PC-3 (cell line): Measurements from ENCODE around the gene NPB. TPM values are rescaled to one million over a fixed set of nuclear protein-coding genes. Genes with fewer than 3 reads are reported as not detected.
A peak's percentile ranks its signal among the peaks of the same experiment; 100 is the strongest.

Experiments
- ATAC-seq: fragments of 200-7000 bp; cut with Tn5 transposase; 2 replicates; pipeline ENCODE4 v1.9.1; 2020; ENCODE audit warnings: mild to moderate bottlenecking, moderate library complexity
- BruUV-seq: library from RNA; stranded (reverse); fragments of 400-500 nt; replicated peaks from 2 replicates; lab custom pipeline; 2021; lab: Mats Ljungman, UMichigan
- CTCF ChIA-PET: fragments of 300-600 bp; sonication (Branson Sonifier 250); formaldehyde crosslinking; loops from one replicate; lab custom pipeline; 2022; ENCODE audit warnings: antibody characterized with exemption; lab: Charles Lee
- POLR2A ChIA-PET: fragments of 300-600 bp; sonication (Branson Sonifier 250); formaldehyde crosslinking; loops from one replicate; lab custom pipeline; 2022; ENCODE audit warnings: antibody characterized with exemption; ENCODE audit not compliant: unreplicated experiment; lab: Charles Lee
- DNase-seq: peaks from one replicate; pipeline ENCODE4 v3.0.0-alpha.2; 2015
- H2AFZ ChIP-seq: fragments of 300-600 bp; sonication (generic); 2 replicates; pipeline ENCODE4 v1.6.0; 2016; ENCODE audit warnings: antibody characterized with exemption, low read length
- H3F3A ChIP-seq: fragments of 300-600 bp; sonication (generic); one replicate; pipeline ENCODE4 v1.6.0; 2017; ENCODE audit warnings: antibody characterized with exemption, low read length, control low read depth, mild to moderate bottlenecking; ENCODE audit not compliant: unreplicated experiment
- H3K27ac ChIP-seq: fragments of 300-600 bp; sonication (generic); 2 replicates; pipeline ENCODE4 v1.5.1; 2016; ENCODE audit warnings: mild to moderate bottlenecking, low read length
- H3K27me3 ChIP-seq: fragments of 300-600 bp; sonication (generic); 2 replicates; pipeline ENCODE4 v1.6.1; 2016; ENCODE audit warnings: low read length, mixed read lengths
- H3K36me3 ChIP-seq: fragments of 300-600 bp; sonication (generic); 2 replicates; pipeline ENCODE4 v1.6.1; 2016; ENCODE audit warnings: low read depth, mixed run types, low read length, mixed read lengths
- H3K4me1 ChIP-seq: fragments of 300-600 bp; sonication (generic); 2 replicates; pipeline ENCODE4 v1.5.1; 2016; ENCODE audit warnings: low read length; ENCODE audit not compliant: insufficient read depth
- H3K4me2 ChIP-seq: fragments of 300-600 bp; sonication (generic); 2 replicates; pipeline ENCODE4 v1.6.0; 2016; ENCODE audit warnings: low read length
- H3K4me3 ChIP-seq: fragments of 300-600 bp; sonication (generic); 2 replicates; pipeline ENCODE4 v1.5.1; 2016; ENCODE audit warnings: mild to moderate bottlenecking, low read length, mixed read lengths
- H3K79me2 ChIP-seq: fragments of 300-600 bp; sonication (generic); 2 replicates; pipeline ENCODE4 v1.6.1; 2017; ENCODE audit warnings: low read length, mixed read lengths
- H3K9ac ChIP-seq: fragments of 300-600 bp; sonication (generic); 2 replicates; pipeline ENCODE4 v1.6.0; 2016; ENCODE audit warnings: mild to moderate bottlenecking, low read length
- H3K9me2 ChIP-seq: fragments of 300-600 bp; sonication (generic); replicated peaks from 2 replicates; pipeline ENCODE4 v1.6.1; 2016; ENCODE audit warnings: mixed run types, low read length, mixed read lengths
- H3K9me3 ChIP-seq: fragments of 300-600 bp; sonication (generic); 2 replicates; pipeline ENCODE4 v1.6.1; 2016; ENCODE audit warnings: low read length, mixed read lengths
- H4K20me1 ChIP-seq: fragments of 300-600 bp; sonication (generic); 2 replicates; pipeline ENCODE4 v1.6.1; 2016; ENCODE audit warnings: low read length, mixed read lengths
- EZH2 ChIP-seq: fragments of 300-600 bp; sonication (generic); IDR thresholded peaks from one replicate; pipeline ENCODE4 v1.6.1; 2017; ENCODE audit warnings: antibody characterized with exemption, mild to moderate bottlenecking, low read length; ENCODE audit not compliant: unreplicated experiment
- EZH2phosphoT487 ChIP-seq: fragments of 300-600 bp; sonication (generic); IDR thresholded peaks from 2 replicates; pipeline ENCODE4 v1.6.1; 2018; ENCODE audit warnings: mild to moderate bottlenecking, antibody characterized with exemption, low read length, borderline replicate concordance
- intact Hi-C: fragments of 100-400 bp; cut with micrococcal nuclease; formaldehyde crosslinking; loops from 2 replicates; pipeline ENCODE4 v1.9.0; 2023
- total RNA-seq: library from RNA; depleted of rRNA; stranded (reverse); fragments of >200 nt; gene quantifications from 2 replicates; pipeline ENCODE4 v1.2.3, GENCODE V29; 2014
- TF ChIP-seq, protein P1 (sequence below): fragments of 300-600 bp; sonication (generic); conservative IDR thresholded peaks from 2 replicates; pipeline ENCODE4 v1.5.1; 2017; ENCODE audit warnings: antibody characterized with exemption, low read depth, mild to moderate bottlenecking, low read length

The NPB gene
- total RNA-seq, 1 experiment from 2014 or later = 0.07 TPM

- TF ChIP-seq, protein P1, sequence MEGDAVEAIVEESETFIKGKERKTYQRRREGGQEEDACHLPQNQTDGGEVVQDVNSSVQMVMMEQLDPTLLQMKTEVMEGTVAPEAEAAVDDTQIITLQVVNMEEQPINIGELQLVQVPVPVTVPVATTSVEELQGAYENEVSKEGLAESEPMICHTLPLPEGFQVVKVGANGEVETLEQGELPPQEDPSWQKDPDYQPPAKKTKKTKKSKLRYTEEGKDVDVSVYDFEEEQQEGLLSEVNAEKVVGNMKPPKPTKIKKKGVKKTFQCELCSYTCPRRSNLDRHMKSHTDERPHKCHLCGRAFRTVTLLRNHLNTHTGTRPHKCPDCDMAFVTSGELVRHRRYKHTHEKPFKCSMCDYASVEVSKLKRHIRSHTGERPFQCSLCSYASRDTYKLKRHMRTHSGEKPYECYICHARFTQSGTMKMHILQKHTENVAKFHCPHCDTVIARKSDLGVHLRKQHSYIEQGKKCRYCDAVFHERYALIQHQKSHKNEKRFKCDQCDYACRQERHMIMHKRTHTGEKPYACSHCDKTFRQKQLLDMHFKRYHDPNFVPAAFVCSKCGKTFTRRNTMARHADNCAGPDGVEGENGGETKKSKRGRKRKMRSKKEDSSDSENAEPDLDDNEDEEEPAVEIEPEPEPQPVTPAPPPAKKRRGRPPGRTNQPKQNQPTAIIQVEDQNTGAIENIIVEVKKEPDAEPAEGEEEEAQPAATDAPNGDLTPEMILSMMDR = no peak
- TF ChIP-seq EZH2 (no peak), EZH2phosphoT487 (no peak)
- H3K4me2 ChIP-seq = peak overlapping the region; percentile 95
- H3K4me1 ChIP-seq = peaks cover 35% of the 10 kb centered on the region
- ATAC-seq = no peak
- H4K20me1 ChIP-seq = peaks cover 37% of the 10 kb centered on the region
- intact Hi-C loops = no loop called here
- H3K4me3 ChIP-seq = peak overlapping the region; percentile 78
- ChIA-PET POLR2A (interaction anchor here (0.7 kb wide), 1 partner anchor 844 kb away, joined by 3 read pairs; no protein-coding TSS in a partner anchor), CTCF (interaction anchor here (0.5 to 0.6 kb wide), 2 partner anchors 38 to 183 kb away, joined by 3 to 4 read pairs; no protein-coding TSS in a partner anchor)
- H3K27ac ChIP-seq = 0 out of 2 replicates have a peak overlapping the region, but pooled peaks have one; percentile 3
- no peaks in the 10 kb centered on the region for H3K27me3 ChIP-seq
- BruUV-seq = no TSS peak
- peaks cover 32% of the 10 kb centered on the region for H3K36me3 ChIP-seq
- H3K9me2 ChIP-seq = no peaks in the 10 kb centered on the region
- H3F3A ChIP-seq = no peaks in the 10 kb centered on the region
- no peak overlapping the region for H2AFZ ChIP-seq
- peak overlapping the region; percentile 98 for H3K9ac ChIP-seq
- no peaks in the 10 kb centered on the region for H3K9me3 ChIP-seq
- H3K79me2 ChIP-seq = peaks cover 91% of the 10 kb centered on the region
- DNase-seq = peak; percentile 54
Measured at GRCh38 chr17:81858170-81858966, 43.7 kb upstream of the NPB start.

- Histone ChIP-seq H3K79me2 (peaks cover 91% of the 10 kb centered on the region), H3K27me3 (no peaks in the 10 kb centered on the region), H3K36me3 (peaks cover 27% of the 10 kb centered on the region), H2AFZ (no peak overlapping the region), H3K9me2 (no peaks in the 10 kb centered on the region), H3K27ac (peak overlapping the region; percentile 49; the same call in 1 of the 2 replicates), H3F3A (no peaks in the 10 kb centered on the region), H3K4me2 (peak overlapping the region; percentile 95), H3K4me1 (peaks cover 36% of the 10 kb centered on the region), H3K4me3 (peak overlapping the region; percentile 78), H4K20me1 (peaks cover 37% of the 10 kb centered on the region), H3K9me3 (no peaks in the 10 kb centered on the region), H3K9ac (peak overlapping the region; percentile 98)
- DNase-seq (peak; percentile 24), ATAC-seq (no peak)
- BruUV-seq = TSS peak; percentile 59
- CTCF ChIA-PET = interaction anchor here (0.5 kb wide), 1 partner anchor 39 kb away, joined by 3 read pairs; no protein-coding TSS in a partner anchor
- POLR2A ChIA-PET = interaction anchor here (0.7 kb wide), 1 partner anchor 843 kb away, joined by 3 read pairs; no protein-coding TSS in a partner anchor
- TF ChIP-seq, protein P1 = no peak
- TF ChIP-seq EZH2 (no peak), EZH2phosphoT487 (no peak)
- intact Hi-C loops = no loop called here
Measured at GRCh38 chr17:81858967-81859905, 42.8 kb upstream of the NPB start.
